ENCODE data around the gene EVA1A. TPM values are rescaled to one million over a fixed set of nuclear protein-coding genes. Genes with fewer than 3 reads are reported as not detected.

EVA1A gene
- total RNA-seq, 3 donors from 2014 or later (not counting 1 experiment from before 2014, with no cell fraction given) = not detected

DNA sequence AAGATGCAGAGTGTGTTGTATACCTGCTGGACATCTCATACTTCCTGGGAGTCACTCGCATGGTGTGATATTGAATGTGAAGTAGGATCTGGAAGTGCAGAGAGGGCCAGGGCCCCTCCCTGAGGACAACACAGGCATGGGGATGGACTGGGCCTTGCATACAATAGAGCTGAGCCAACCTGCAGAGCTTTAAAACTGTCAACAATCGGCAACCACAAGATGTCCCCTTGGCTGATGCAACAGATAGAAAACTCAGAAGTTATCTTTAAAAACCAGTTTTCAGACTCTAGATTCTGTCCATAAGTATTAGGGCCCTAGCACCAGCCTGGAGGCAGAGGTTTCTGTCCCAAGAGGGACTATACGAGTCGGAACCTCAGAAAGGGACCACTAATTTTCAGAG is 19.7 kb downstream of the EVA1A start:
- intact Hi-C loops (cut with micrococcal nuclease) = no loop called here
- H3K27me3 Mint-ChIP-seq (ENCODE audit: low read depth in 2 of 2) = no peaks in the 10 kb centered on the region
- H3K4me3 ChIP-seq (ENCODE audit: low read length) = no peak overlapping the region

DNA sequence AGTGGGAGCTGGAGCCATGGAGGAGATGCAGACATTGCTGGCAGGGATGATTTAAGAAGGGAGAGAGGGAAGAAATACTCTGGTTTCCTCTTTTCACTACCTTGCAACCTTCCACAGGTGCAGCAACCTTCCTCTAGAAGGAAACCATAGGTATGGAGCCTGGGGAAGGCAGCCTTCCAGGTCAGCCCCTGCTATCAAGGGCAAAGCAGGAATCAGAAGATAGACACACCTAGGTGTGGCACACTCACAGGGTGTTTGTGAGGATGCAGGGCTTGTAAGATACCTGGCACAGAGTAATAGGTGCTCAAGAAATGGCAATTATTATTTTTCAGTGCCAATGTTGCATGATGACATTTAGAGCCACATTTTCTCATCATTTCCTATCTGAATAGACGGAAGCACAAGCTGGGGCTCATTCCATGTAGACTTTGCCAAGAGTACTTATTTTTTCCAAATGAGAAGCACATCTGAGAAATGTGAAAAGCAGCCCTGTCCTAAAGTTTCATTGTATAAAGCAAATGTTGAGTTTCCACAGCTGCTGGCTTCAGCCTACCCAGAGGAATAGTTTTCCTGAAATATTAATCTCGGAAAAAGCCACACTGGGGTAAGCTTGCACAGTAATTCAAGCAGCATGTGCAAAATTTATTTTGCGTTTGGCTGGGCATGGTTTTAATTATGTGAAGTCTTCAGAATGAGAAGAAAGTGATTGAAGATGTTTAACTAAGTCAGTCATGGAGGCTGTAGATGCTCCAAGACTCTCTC is 20.6 kb downstream of the EVA1A start:
- no peak for DNase-seq
- H3K4me1 ChIP-seq (ENCODE audit: control insufficient read depth, insufficient read depth, low read length) = no peaks in the 10 kb centered on the region
- H3K9me3 ChIP-seq (ENCODE audit: control insufficient read depth, insufficient read depth, low read length) = no peaks in the 10 kb centered on the region
- no peak overlapping the region for H3K4me3 Mint-ChIP-seq
- no peaks in the 10 kb centered on the region for H3K4me1 Mint-ChIP-seq
- TF ChIP-seq, protein P1, sequence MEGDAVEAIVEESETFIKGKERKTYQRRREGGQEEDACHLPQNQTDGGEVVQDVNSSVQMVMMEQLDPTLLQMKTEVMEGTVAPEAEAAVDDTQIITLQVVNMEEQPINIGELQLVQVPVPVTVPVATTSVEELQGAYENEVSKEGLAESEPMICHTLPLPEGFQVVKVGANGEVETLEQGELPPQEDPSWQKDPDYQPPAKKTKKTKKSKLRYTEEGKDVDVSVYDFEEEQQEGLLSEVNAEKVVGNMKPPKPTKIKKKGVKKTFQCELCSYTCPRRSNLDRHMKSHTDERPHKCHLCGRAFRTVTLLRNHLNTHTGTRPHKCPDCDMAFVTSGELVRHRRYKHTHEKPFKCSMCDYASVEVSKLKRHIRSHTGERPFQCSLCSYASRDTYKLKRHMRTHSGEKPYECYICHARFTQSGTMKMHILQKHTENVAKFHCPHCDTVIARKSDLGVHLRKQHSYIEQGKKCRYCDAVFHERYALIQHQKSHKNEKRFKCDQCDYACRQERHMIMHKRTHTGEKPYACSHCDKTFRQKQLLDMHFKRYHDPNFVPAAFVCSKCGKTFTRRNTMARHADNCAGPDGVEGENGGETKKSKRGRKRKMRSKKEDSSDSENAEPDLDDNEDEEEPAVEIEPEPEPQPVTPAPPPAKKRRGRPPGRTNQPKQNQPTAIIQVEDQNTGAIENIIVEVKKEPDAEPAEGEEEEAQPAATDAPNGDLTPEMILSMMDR (IDR thresholded peaks at IDR 0.05) = no peak
- H3K36me3 ChIP-seq (ENCODE audit: control insufficient read depth, insufficient read depth, low read length) = no peaks in the 10 kb centered on the region
- H3K27ac ChIP-seq (ENCODE audit: low read length) = no peak overlapping the region
- no peaks in the 10 kb centered on the region for H3K27me3 ChIP-seq (ENCODE audit: control insufficient read depth, insufficient read depth, low read length)
- no peaks in the 10 kb centered on the region for H3K36me3 Mint-ChIP-seq
- WGBS (ENCODE audit: insufficient coverage) = 93% methylated on average over 3 of the region's 3 CpGs
- H3K9me3 Mint-ChIP-seq = peaks cover 0 to 2% of the 10 kb centered on the region in 2 donors
- no peak for ATAC-seq
- intact Hi-C loops (cut with micrococcal nuclease) = no loop called here
- peaks cover 0 to 2% of the 10 kb centered on the region in 2 donors for H3K27me3 Mint-ChIP-seq (ENCODE audit: low read depth in 2 of 2)
- no peak overlapping the region for H3K27ac Mint-ChIP-seq
- no peak overlapping the region for H3K4me3 ChIP-seq (ENCODE audit: low read length)

More for the DNA sequence above, 19.7 kb downstream of the EVA1A start:
- H3K9me3 Mint-ChIP-seq = peaks cover 0 to 2% of the 10 kb centered on the region in 2 donors
- H3K4me3 Mint-ChIP-seq = no peak overlapping the region
- TF ChIP-seq, protein P1 (IDR thresholded peaks at IDR 0.05) = no peak
- DNase-seq = no peak
- 97% methylated on average over 4 of the region's 4 CpGs for WGBS (ENCODE audit: insufficient coverage)
- H3K36me3 Mint-ChIP-seq = no peaks in the 10 kb centered on the region
- H3K27ac ChIP-seq (ENCODE audit: low read length) = no peak overlapping the region
- no peaks in the 10 kb centered on the region for H3K36me3 ChIP-seq (ENCODE audit: control insufficient read depth, insufficient read depth, low read length)
- no peaks in the 10 kb centered on the region for H3K4me1 ChIP-seq (ENCODE audit: control insufficient read depth, insufficient read depth, low read length)
- H3K27ac Mint-ChIP-seq = no peak overlapping the region
- no peaks in the 10 kb centered on the region for H3K27me3 ChIP-seq (ENCODE audit: control insufficient read depth, insufficient read depth, low read length)
- no peaks in the 10 kb centered on the region for H3K9me3 ChIP-seq (ENCODE audit: control insufficient read depth, insufficient read depth, low read length)
- H3K4me1 Mint-ChIP-seq = no peaks in the 10 kb centered on the region
- ATAC-seq = no peak

DNA sequence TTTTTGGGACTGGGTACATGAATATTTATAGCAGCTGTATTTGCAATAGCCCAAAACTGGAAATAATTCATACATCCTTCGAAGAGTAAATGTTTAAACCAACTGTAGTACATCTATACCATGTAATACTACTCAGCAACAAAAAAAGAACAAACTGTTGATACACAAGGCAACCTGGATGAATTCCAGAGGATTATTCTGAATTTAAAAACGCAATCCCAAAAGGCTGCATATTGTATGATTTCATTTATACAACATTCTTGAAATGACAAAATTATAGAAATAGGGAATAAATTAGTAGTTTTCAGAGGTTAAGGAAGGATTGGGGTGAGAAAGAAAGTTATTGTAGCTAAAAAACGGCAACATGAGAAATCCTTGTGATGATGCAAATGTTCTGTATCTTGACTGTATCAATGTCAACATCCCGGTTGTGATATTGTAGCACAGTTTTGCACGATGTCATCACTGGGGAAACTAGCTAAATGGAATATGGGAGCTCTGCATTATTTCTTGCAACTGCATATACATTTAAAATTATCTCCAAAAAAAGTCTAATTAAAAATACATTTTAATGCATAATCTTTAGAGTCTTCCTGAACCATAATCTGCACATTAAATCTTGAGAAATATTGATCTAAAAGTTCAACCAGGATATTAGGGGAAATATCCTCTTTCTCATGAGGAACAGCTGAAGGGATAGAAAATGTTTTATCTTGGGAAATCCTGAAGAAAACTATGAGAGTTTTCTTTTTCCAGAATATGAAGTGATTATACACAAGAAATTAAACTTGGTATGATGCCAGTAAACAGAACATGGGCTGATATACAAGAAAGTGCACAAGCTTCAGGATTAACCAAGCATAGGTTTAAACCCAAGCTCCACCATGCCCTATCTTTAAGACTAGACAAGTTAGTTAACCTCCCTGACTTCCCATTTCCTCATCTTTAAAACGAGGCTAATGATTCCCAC is 21.9 kb downstream of the EVA1A start:
- H3K27ac Mint-ChIP-seq = no peak overlapping the region
- TF ChIP-seq, protein P1 (IDR thresholded peaks at IDR 0.05) = no peak

More for the DNA sequence above, 21.9 kb downstream of the EVA1A start:
- no peaks in the 10 kb centered on the region for H3K36me3 ChIP-seq (ENCODE audit: control insufficient read depth, insufficient read depth, low read length)
- no peaks in the 10 kb centered on the region for H3K4me1 ChIP-seq (ENCODE audit: control insufficient read depth, insufficient read depth, low read length)
- peaks cover 0 to 2% of the 10 kb centered on the region in 2 donors for H3K9me3 Mint-ChIP-seq
- DNase-seq = no peak
- 86% methylated on average over 5 of the region's 6 CpGs for WGBS (ENCODE audit: insufficient coverage)
- no peak overlapping the region for H3K4me3 Mint-ChIP-seq
- no peaks in the 10 kb centered on the region for H3K27me3 ChIP-seq (ENCODE audit: control insufficient read depth, insufficient read depth, low read length)
- no peaks in the 10 kb centered on the region for H3K9me3 ChIP-seq (ENCODE audit: control insufficient read depth, insufficient read depth, low read length)
- no peak overlapping the region for H3K27ac ChIP-seq (ENCODE audit: low read length)
- H3K4me1 Mint-ChIP-seq = no peaks in the 10 kb centered on the region
- no peak for ATAC-seq
- no peak overlapping the region for H3K4me3 ChIP-seq (ENCODE audit: low read length)
- peaks cover 0 to 2% of the 10 kb centered on the region in 2 donors for H3K27me3 Mint-ChIP-seq (ENCODE audit: low read depth in 2 of 2)
- H3K36me3 Mint-ChIP-seq = no peaks in the 10 kb centered on the region
- intact Hi-C loops (cut with micrococcal nuclease) = no loop called here
